Spleen (tissue), 11 donors: ENCODE measurements around the gene PPP2R2D. TPM values are rescaled to one million over a fixed set of nuclear protein-coding genes. Genes with fewer than 3 reads are reported as not detected.

ENCODE experiments used
- DNase-seq: peaks from one replicate; pipeline ENCODE4 v3.0.0-alpha.2; 2020
- H3K27ac ChIP-seq, 8 donors: fragments of 200-600 bp; sonication (generic) in 7 of 8; 1 replicate in 4 of 8; 2 replicates in 4 of 8; pipeline versions ENCODE4 v1.5.0 to v1.8.0; 2016 to 2021; ENCODE audit warnings: inconsistent platforms in 4 of 8, mild to moderate bottlenecking in 4 of 8, moderate library complexity in 1 of 8
- H3K27me3 ChIP-seq, 7 donors: fragments of 200-600 bp; sonication (generic) in 6 of 7; replicated peaks in 1 of 7; 1 replicate in 4 of 7; 2 replicates in 3 of 7; pipeline versions ENCODE4 v1.5.0 to v1.8.0; 2016 to 2021; ENCODE audit warnings: inconsistent platforms in 3 of 7, mild to moderate bottlenecking in 1 of 7
- H3K36me3 ChIP-seq, 6 donors: fragments of 200-600 bp; sonication (generic) in 5 of 6; 1 replicate in 4 of 6; 2 replicates in 2 of 6; pipeline versions ENCODE4 v1.5.0 to v1.8.0; 2016 to 2021; ENCODE audit warnings: inconsistent platforms in 2 of 6
- H3K4me1 ChIP-seq, 6 donors: fragments of 200-600 bp; sonication (generic) in 5 of 6; 1 replicate in 3 of 6; 2 replicates in 3 of 6; pipeline versions ENCODE4 v1.5.0 to v1.8.0; 2016 to 2021; ENCODE audit warnings: inconsistent platforms in 3 of 6
- H3K4me3 ChIP-seq, 8 donors: fragments of 200-600 bp; sonication (generic) in 7 of 8; 1 replicate in 4 of 8; 2 replicates in 4 of 8; pipeline versions ENCODE4 v1.5.0 to v1.8.0; 2016 to 2021; ENCODE audit warnings: inconsistent platforms in 4 of 8, mild to moderate bottlenecking in 4 of 8, moderate library complexity in 2 of 8
- H3K9me3 ChIP-seq, 8 donors: fragments of 200-600 bp; sonication (generic) in 7 of 8; 1 replicate in 4 of 8; 2 replicates in 4 of 8; pipeline versions ENCODE4 v1.5.0 to v1.8.0; 2016 to 2021; ENCODE audit warnings: inconsistent platforms in 4 of 8
- POLR2A ChIP-seq, 3 donors: fragments of 450-650 bp; IDR thresholded peaks; one replicate each; pipeline ENCODE4 v1.5.1; 2017; ENCODE audit warnings: antibody characterized with exemption in 3 of 3, mild to moderate bottlenecking in 1 of 3
- POLR2AphosphoS5 ChIP-seq, 3 donors: sonication (generic); formaldehyde crosslinking; IDR thresholded peaks; one replicate each; pipeline ENCODE4 v1.5.1; 2017; ENCODE audit warnings: antibody characterized with exemption in 3 of 3
- WGBS, 5 donors: extraction: QIAGEN DNeasy Blood & Tissue Kit in 3 of 5; methylation state at CpG; one replicate each; pipeline versions ENCODE4 v1.1.5 to v1.1.7; 2013 to 2018; 5-methylcytosine and 5-hydroxymethylcytosine counted together
- intact Hi-C: fragments of 100-400 bp; cut with DNase I; formaldehyde crosslinking; loops from one replicate; pipeline ENCODE4 v1.15.0; 2023; ENCODE audit warnings: low total_unique reads
- polyA plus RNA-seq, 3 donors: library from polyadenylated mRNA; stranded (reverse); fragments of 200-250 nt; gene quantifications; one replicate each; pipeline ENCODE4 v1.2.1, GENCODE V29; 2013
- total RNA-seq, 7 donors: library from RNA; depleted of rRNA in 3 of 7; stranded (reverse); fragments of >200 nt in 3 of 7; fragmentation: NEBNext Ultra II Directional in 4 of 7; extraction: Animal tissue kit (Norgen Biotek cat#: 25700) in 4 of 7; gene quantifications; one replicate each; pipeline versions ENCODE4 v1.1.0 to v1.2.1, GENCODE V29; 2016 to 2021
- TF ChIP-seq, protein P1 (sequence below), 11 experiments: fragments of 200-600 bp in 7 of 11; fragments of 450-650 bp in 4 of 11; sonication (generic) in 4 of 11; IDR thresholded peaks in 8 of 11; conservative IDR thresholded peaks in 3 of 11; 1 replicate in 7 of 11; 2 replicates in 4 of 11; pipeline versions ENCODE4 v1.4.0 to v1.8.0; 2016 to 2021; ENCODE audit warnings: antibody characterized with exemption in 11 of 11, inconsistent platforms in 4 of 11, mild to moderate bottlenecking in 1 of 11
- donor health status: healthy with polysubstance abuse.
- donor health status: DM: no; HTN: no; CAD: no; lungs with moderate emphysema.
- donor health status: DM: no; HTN: no; CAD: no.
- donor health status: Bipolar disorder and iron deficiency.
- donor health status: healthy.
- donor health status: DM: no; HTN: no; CAD: no.
- donor health status: DM: yes; HTN: yes; CAD: no.

Gene PPP2R2D
- total and polyA plus RNA-seq, 10 donors: 15.6 to 41.2 (median 32.0) TPM

DNA sequence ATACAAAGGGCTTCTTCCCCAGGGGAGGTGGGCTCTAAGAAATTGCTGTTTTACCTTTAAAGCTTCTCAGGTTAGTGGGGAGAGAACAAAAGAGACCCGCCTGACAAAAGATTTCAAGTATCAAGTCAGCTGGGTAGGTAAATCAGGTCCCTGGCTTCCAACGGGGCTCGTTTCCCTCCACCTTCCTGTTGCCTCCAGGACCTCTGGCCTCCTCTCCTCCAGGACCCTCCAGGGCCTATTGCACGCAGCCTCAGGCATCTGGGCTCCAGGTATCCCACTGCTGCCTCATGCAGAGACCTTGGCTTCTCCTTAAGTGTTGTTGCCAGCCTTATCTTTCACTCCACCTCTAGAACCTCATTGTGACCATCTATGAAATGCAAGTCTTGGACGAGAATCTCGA, 78.0 kb downstream of the PPP2R2D start:
- H3K9me3 ChIP-seq: no peaks in the 10 kb centered on the region
- TF ChIP-seq POLR2AphosphoS5 (IDR thresholded peaks at IDR 0.05) (no peak), POLR2A (IDR thresholded peaks at IDR 0.05) (no peak)
- TF ChIP-seq, protein P1, sequence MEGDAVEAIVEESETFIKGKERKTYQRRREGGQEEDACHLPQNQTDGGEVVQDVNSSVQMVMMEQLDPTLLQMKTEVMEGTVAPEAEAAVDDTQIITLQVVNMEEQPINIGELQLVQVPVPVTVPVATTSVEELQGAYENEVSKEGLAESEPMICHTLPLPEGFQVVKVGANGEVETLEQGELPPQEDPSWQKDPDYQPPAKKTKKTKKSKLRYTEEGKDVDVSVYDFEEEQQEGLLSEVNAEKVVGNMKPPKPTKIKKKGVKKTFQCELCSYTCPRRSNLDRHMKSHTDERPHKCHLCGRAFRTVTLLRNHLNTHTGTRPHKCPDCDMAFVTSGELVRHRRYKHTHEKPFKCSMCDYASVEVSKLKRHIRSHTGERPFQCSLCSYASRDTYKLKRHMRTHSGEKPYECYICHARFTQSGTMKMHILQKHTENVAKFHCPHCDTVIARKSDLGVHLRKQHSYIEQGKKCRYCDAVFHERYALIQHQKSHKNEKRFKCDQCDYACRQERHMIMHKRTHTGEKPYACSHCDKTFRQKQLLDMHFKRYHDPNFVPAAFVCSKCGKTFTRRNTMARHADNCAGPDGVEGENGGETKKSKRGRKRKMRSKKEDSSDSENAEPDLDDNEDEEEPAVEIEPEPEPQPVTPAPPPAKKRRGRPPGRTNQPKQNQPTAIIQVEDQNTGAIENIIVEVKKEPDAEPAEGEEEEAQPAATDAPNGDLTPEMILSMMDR (IDR thresholded peaks at IDR 0.05 in 8 of 11, conservative IDR thresholded peaks at IDR 0.05 in 3 of 11): no peak
- peaks cover 0 to 28% (median 0%) of the 10 kb centered on the region in 7 donors for H3K27me3 ChIP-seq
- no peak overlapping the region for H3K27ac ChIP-seq
- WGBS, 5 donors: 81 to 88% (median 84%) methylated on average over 6 of the region's 6 CpGs
- intact Hi-C loops: no loop called here
- H3K4me1 ChIP-seq: peaks cover 0 to 71% (median 32%) of the 10 kb centered on the region in 6 donors
- DNase-seq: peak; percentile 58
- H3K4me3 ChIP-seq: no peak overlapping the region
- no peaks in the 10 kb centered on the region for H3K36me3 ChIP-seq

DNA sequence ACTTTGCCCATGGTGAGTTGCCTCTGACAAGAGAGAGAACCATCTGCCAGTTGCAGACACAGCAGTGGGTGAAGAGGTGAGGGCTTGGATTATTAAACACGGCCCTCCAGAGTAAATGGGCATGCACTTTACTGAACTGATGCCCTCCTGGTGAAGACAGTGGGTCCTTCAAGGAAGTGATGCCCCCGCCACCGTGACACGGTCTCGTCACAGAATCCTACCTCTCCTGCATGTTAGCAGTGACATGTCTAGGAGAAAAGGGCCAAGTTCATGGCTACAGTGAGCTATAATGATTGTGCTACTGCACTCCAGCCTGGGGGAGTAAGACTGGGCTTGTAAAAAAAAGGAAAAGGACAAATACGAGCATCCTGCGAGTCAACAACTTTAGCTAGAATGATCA, 78.5 kb downstream of the PPP2R2D start:
- TF ChIP-seq, protein P1 (IDR thresholded peaks at IDR 0.05 in 8 of 11, conservative IDR thresholded peaks at IDR 0.05 in 3 of 11): no peak
- TF ChIP-seq POLR2AphosphoS5 (IDR thresholded peaks at IDR 0.05) (no peak), POLR2A (IDR thresholded peaks at IDR 0.05) (no peak)
- peak; percentile 65 for DNase-seq
- intact Hi-C loops: no loop called here

DNA sequence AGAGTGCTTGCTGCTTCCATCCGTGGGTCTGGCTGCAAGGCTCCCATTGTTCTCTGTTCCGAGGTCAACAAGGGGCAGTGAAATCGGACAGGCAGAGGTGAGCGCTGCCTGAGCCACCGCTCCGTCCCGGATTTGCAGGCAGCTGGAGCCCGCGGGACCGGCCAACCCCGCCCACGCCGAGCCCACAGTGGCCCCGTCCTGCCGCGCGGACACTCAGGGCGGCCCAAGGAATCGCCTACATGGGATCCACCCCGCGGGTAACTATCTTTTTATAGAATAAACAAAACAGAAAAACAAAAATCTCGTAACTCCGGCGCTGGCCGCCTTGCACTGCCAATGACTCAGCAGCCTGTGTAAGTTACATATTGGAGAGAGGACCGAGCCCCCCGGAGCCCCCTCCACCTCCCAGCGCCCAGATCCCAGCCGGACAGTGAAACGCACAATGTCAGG, 79.0 kb downstream of the PPP2R2D start:
- Histone ChIP-seq H3K9me3 (no peaks in the 10 kb centered on the region), H3K27ac (peak overlapping the region in 3 of 8 donors; percentile 4 to 22 (median 14)), H3K36me3 (no peaks in the 10 kb centered on the region), H3K4me1 (peaks cover 0 to 61% (median 31%) of the 10 kb centered on the region in 6 donors), H3K4me3 (peak overlapping the region in 6 of 8 donors; percentile 9 to 94 (median 77)), H3K27me3 (peaks cover 0 to 28% (median 0%) of the 10 kb centered on the region in 7 donors)
- intact Hi-C loops: no loop called here
- DNase-seq: peak; percentile 78
- TF ChIP-seq POLR2A (IDR thresholded peaks at IDR 0.05) (no peak), POLR2AphosphoS5 (IDR thresholded peaks at IDR 0.05) (peak in 1 of 3 donors; percentile 63)
- 38 to 52% (median 45%) methylated on average over 30 of the region's 30 CpGs for WGBS, 5 donors

More for the DNA sequence above, 78.5 kb downstream of the PPP2R2D start:
- H3K9me3 ChIP-seq: no peaks in the 10 kb centered on the region
- H3K27me3 ChIP-seq: peaks cover 0 to 28% (median 0%) of the 10 kb centered on the region in 7 donors
- no peaks in the 10 kb centered on the region for H3K36me3 ChIP-seq
- peak overlapping the region in 3 of 8 donors; percentile 4 to 22 (median 14) for H3K27ac ChIP-seq
- 66 to 76% (median 75%) methylated on average over 7 of the region's 7 CpGs for WGBS, 5 donors
- H3K4me3 ChIP-seq: peak overlapping the region in 2 of 8 donors; percentile 21 to 94
- H3K4me1 ChIP-seq: peaks cover 0 to 66% (median 31%) of the 10 kb centered on the region in 6 donors

DNA sequence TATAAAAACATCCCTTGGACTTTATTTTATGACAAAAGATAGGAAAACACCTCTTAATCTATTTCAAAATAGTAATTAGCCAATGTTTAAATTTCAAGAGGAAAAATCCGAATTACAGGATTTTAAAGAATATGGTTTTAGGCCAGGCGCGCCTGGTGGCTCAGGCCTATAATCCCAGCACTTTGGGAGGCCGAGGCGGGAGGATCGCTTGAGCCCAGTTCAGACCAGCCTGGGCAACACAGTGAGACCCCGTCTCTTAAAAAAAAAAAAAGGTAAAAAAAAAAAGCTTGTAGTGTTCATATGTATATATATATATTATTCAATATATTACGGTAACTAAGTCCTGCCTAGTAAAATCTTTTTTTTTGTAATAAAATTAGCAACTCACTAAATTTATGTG, 79.5 kb downstream of the PPP2R2D start:
- DNase-seq: peak; percentile 25
- TF ChIP-seq, protein P1 (IDR thresholded peaks at IDR 0.05 in 8 of 11, conservative IDR thresholded peaks at IDR 0.05 in 3 of 11): no peak
- TF ChIP-seq POLR2A (IDR thresholded peaks at IDR 0.05) (no peak), POLR2AphosphoS5 (IDR thresholded peaks at IDR 0.05) (no peak)
- WGBS, 5 donors: 91 to 94% (median 92%) methylated on average over 8 of the region's 8 CpGs
- Histone ChIP-seq H3K27me3 (peaks cover 0 to 28% (median 0%) of the 10 kb centered on the region in 7 donors), H3K4me3 (peak overlapping the region in 6 of 8 donors; percentile 58 to 94 (median 80)), H3K4me1 (peaks cover 0 to 56% (median 31%) of the 10 kb centered on the region in 6 donors), H3K27ac (peak overlapping the region in 1 of 8 donors; percentile 22), H3K36me3 (no peaks in the 10 kb centered on the region), H3K9me3 (no peaks in the 10 kb centered on the region)
- intact Hi-C loops: no loop called here
